Measurements from ENCODE around the gene GPRIN2.

GRCh38 chr10:46522295-46523118, 34.0 kb downstream of the GPRIN2 start:
- TF ChIP-seq CTCF (conservative IDR thresholded peaks at IDR 0.05) (no peak), ZFX (IDR thresholded peaks at IDR 0.05) (no peak)

All from C4-2B (cell line).